Brain microvascular endothelial cell (primary cell): ENCODE measurements around the gene ZNF774.
A peak's percentile ranks its signal among the peaks of the same experiment; 100 is the strongest.

ENCODE experiments used
- DNase-seq: peaks from one replicate; pipeline ENCODE4 v3.0.0-alpha.2; 2020
- H3K27ac ChIP-seq: fragments of 250-450 bp; sonication (Bioruptor Pico); 2 replicates; pipeline ENCODE4 v1.5.1; 2020; ENCODE audit warnings: mild to moderate bottlenecking, moderate library complexity
- H3K27me3 ChIP-seq: fragments of 250-450 bp; sonication (Bioruptor Pico); replicated peaks from 2 replicates; pipeline ENCODE4 v1.5.1; 2020; ENCODE audit warnings: mild to moderate bottlenecking
- H3K36me3 ChIP-seq: fragments of 250-450 bp; sonication (Bioruptor Pico); replicated peaks from 2 replicates; pipeline ENCODE4 v1.5.1; 2020; ENCODE audit warnings: mild to moderate bottlenecking
- H3K4me3 ChIP-seq: 2 replicates; pipeline ENCODE4 v1.5.1; 2011; ENCODE audit warnings: low read depth, mild to moderate bottlenecking, control low read depth, low read length, moderate library complexity
- CTCF ChIP-seq: IDR thresholded peaks from 2 replicates; pipeline ENCODE4 v1.5.1; 2011; ENCODE audit warnings: low read depth, mild to moderate bottlenecking, moderate library complexity, low read length, control low read depth, inconsistent platforms; ENCODE audit errors: missing control alignments
- in situ Hi-C: cut with HindIII; loops from 2 replicates; pipeline ENCODE4 v1.10.0; 2017; ENCODE audit warnings: low sequenced_read_pairs, low pct_ligation_motif_present

The ZNF774 gene

GRCh38 chr15:90322538-90322937 lies 29.5 kb upstream of the ZNF774 start:
- TF ChIP-seq CTCF, result no peak
- H3K27me3 ChIP-seq, result no peaks in the 10 kb centered on the region
- H3K4me3 ChIP-seq, result no peak overlapping the region
- no peak for DNase-seq
- H3K36me3 ChIP-seq, result no peaks in the 10 kb centered on the region
- in situ Hi-C loops, result no loop called here
- H3K27ac ChIP-seq, result no peak overlapping the region

GRCh38 chr15:90325726-90326125 lies 26.4 kb upstream of the ZNF774 start:
- no peaks in the 10 kb centered on the region for H3K36me3 ChIP-seq
- in situ Hi-C loops, result no loop called here
- H3K27ac ChIP-seq, result no peak overlapping the region
- no peak for TF ChIP-seq CTCF
- DNase-seq, result no peak
- no peak overlapping the region for H3K4me3 ChIP-seq
- no peaks in the 10 kb centered on the region for H3K27me3 ChIP-seq

GRCh38 chr15:90326441-90326840 lies 25.6 kb upstream of the ZNF774 start:
- no peaks in the 10 kb centered on the region for H3K36me3 ChIP-seq
- H3K27me3 ChIP-seq, result no peaks in the 10 kb centered on the region
- no peak overlapping the region for H3K4me3 ChIP-seq
- in situ Hi-C loops, result no loop called here
- no peak for TF ChIP-seq CTCF
- DNase-seq, result no peak
- H3K27ac ChIP-seq, result no peak overlapping the region

GRCh38 chr15:90327311-90327710 lies 24.8 kb upstream of the ZNF774 start:
- in situ Hi-C loops, result no loop called here
- DNase-seq, result no peak
- no peak overlapping the region for H3K27ac ChIP-seq
- H3K27me3 ChIP-seq, result no peaks in the 10 kb centered on the region
- no peak for TF ChIP-seq CTCF
- H3K36me3 ChIP-seq, result no peaks in the 10 kb centered on the region
- no peak overlapping the region for H3K4me3 ChIP-seq

- in situ Hi-C loops, result no loop called here
- TF ChIP-seq CTCF, result no peak
Observed at GRCh38 chr15:90334304-90334731, 17.8 kb upstream of the ZNF774 start.

GRCh38 chr15:90336705-90337141 lies 15.4 kb upstream of the ZNF774 start:
- no peaks in the 10 kb centered on the region for H3K36me3 ChIP-seq
- peak; percentile 44 for DNase-seq
- no peaks in the 10 kb centered on the region for H3K27me3 ChIP-seq
- H3K4me3 ChIP-seq, result no peak overlapping the region
- no peak overlapping the region for H3K27ac ChIP-seq
- in situ Hi-C loops, result no loop called here
- no peak for TF ChIP-seq CTCF

More at GRCh38 chr15:90334304-90334731, 17.8 kb upstream of the ZNF774 start:
- Histone ChIP-seq H3K36me3 (no peaks in the 10 kb centered on the region), H3K4me3 (no peak overlapping the region), H3K27ac (no peak overlapping the region), H3K27me3 (no peaks in the 10 kb centered on the region)
- DNase-seq, result no peak
